ENCODE measurements around the gene IGF2R.
A peak's percentile ranks its signal among the peaks of the same experiment; 100 is the strongest.

The IGF2R gene

DNA sequence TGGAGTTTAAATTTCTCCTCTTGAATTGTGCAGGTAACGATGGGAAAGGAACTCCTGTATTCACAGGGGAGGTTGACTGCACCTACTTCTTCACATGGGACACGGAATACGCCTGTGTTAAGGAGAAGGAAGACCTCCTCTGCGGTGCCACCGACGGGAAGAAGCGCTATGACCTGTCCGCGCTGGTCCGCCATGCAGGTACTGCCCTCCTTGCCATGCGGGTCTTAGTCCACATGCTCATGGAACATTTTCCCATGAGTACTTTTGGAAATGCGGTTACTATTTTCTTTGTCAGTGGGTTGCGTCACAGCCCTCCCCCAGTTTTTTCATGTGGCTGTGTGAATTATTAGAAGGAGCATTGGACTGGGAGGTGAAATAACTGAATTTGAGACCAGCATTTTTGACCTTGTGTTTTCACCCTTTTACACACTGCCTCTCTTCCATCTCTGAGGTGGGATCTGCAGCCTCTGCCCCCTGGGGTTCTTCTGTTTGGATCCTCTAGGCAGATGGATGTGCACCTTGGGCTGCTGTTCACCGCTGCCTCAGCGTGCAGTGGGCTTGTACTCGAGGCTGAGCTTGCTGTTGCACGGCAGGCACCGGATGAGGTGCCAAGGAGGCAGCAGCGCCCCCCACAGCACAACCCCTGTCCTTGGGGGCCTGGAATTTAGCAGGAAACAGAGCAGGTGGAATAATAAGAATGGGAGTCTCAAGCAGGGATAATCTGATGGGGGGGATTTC is 71.8 kb downstream of the IGF2R start:
- TF ChIP-seq, protein P1, sequence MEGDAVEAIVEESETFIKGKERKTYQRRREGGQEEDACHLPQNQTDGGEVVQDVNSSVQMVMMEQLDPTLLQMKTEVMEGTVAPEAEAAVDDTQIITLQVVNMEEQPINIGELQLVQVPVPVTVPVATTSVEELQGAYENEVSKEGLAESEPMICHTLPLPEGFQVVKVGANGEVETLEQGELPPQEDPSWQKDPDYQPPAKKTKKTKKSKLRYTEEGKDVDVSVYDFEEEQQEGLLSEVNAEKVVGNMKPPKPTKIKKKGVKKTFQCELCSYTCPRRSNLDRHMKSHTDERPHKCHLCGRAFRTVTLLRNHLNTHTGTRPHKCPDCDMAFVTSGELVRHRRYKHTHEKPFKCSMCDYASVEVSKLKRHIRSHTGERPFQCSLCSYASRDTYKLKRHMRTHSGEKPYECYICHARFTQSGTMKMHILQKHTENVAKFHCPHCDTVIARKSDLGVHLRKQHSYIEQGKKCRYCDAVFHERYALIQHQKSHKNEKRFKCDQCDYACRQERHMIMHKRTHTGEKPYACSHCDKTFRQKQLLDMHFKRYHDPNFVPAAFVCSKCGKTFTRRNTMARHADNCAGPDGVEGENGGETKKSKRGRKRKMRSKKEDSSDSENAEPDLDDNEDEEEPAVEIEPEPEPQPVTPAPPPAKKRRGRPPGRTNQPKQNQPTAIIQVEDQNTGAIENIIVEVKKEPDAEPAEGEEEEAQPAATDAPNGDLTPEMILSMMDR (conservative IDR thresholded peaks at IDR 0.05; ENCODE audit: low read depth), result no peak
- ChIA-PET CTCF (interaction anchor here (0.6 to 0.9 kb wide), 3 partner anchors 10 to 337 kb away, joined by 3 to 4 read pairs (median 3); no protein-coding TSS in a partner anchor), POLR2A (ENCODE audit: low non-redundant PET) (no interaction called here)
- H3K27ac ChIP-seq, result peak overlapping the region; percentile 98
- DNase-seq (ENCODE audit: low spot score), result no peak

DNA sequence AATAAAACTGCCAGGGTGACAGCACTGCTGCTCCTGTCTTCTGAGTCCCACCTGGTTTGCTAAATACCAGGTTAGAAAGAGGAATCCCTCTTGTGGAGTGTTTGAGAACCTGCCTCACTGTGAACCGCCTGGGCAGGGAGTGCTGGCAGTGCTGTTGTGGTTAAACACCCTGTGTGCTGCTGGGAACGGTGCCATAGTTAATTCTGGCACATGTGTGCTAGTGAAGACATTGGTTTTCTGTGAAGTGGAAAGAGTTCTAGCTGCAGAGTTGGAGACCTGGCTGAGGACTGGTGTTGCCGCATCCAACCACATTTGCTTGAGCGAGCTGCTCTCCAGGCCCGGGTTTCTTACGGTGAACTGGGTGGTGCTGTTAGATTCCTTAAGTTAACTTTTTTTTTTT is 72.7 kb downstream of the IGF2R start:
- H3K27ac ChIP-seq, result peak overlapping the region; percentile 98
- CTCF ChIA-PET, result interaction anchor here (0.7 to 1.1 kb wide), 2 partner anchors 12 to 1546 kb away, joined by 3 to 4 read pairs; no protein-coding TSS in a partner anchor
- POLR2A ChIA-PET (ENCODE audit: low non-redundant PET), result no interaction called here
- TF ChIP-seq, protein P1 (conservative IDR thresholded peaks at IDR 0.05; ENCODE audit: low read depth), result peak; percentile 62
- DNase-seq (ENCODE audit: low spot score), result peak; percentile 55

DNA sequence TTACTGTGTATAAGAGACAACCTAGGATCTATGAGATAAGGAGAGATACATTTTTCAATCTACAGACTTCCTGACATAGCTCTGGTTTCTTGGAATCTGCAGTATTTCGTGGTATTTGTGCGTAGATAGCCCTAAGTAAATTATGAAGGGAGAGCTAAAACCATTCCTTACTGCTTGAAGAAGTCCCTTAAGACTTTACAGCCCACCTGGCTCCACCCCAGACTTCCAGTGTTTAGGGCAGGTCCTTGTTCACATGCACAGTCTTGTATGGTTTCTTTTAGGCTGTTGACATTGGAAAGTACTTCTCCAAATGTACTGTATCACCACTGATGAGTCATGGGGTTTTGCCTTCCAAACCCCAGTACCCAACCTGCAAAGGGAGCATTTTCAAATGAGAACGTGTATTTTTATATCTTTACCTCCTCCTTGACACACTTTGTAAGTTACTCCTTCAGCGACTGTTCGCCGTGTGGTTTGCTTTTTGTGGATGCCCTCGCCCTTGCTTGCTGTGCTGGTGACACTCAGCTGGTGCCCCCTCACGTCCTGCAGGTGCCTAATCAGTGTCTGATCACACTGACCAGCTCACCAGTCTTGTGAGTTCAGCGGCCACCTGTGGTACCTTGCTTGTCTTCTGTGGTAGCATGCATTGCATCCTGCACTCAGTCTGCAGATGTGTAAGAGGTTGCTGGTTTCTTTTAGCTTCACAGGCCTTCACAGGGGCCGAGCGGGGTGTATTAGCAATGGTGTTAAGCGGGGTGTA is 73.3 kb downstream of the IGF2R start:
- CTCF ChIA-PET, result interaction anchor here (0.7 to 1.1 kb wide), 3 partner anchors 12 to 1546 kb away, joined by 3 to 4 read pairs (median 3); no protein-coding TSS in a partner anchor
- POLR2A ChIA-PET (ENCODE audit: low non-redundant PET), result no interaction called here
- H3K27ac ChIP-seq, result peak overlapping the region; percentile 98
- DNase-seq (ENCODE audit: low spot score), result peak; percentile 89
- TF ChIP-seq, protein P1 (conservative IDR thresholded peaks at IDR 0.05; ENCODE audit: low read depth), result no peak

DNA sequence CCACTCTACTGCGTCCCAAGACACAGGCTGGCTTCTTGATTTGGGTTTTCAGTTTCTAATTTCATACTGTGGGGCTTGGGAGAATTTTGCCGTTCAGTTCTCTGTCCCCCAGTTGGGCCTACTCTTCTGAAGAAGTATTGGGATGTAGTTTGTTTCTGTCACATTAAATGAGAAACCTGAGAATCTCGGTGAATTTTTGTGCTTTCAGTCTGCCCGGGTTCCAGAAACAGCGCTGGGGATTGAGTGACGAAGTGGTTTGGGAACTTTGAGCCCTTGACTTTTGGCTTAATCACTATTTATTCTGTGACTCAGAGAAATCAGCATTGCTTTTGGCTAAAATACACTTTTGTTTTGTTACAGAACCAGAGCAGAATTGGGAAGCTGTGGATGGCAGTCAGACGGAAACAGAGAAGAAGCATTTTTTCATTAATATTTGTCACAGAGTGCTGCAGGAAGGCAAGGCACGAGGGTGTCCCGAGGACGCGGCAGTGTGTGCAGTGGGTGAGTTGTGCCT is 74.0 kb downstream of the IGF2R start:
- TF ChIP-seq, protein P1 (conservative IDR thresholded peaks at IDR 0.05; ENCODE audit: low read depth), result no peak
- peak; percentile 63 for DNase-seq (ENCODE audit: low spot score)
- H3K27ac ChIP-seq, result peak overlapping the region; percentile 98
- ChIA-PET CTCF (interaction anchor here (0.7 kb wide), 1 partner anchor 301 kb away, joined by 3 read pairs; no protein-coding TSS in a partner anchor), POLR2A (ENCODE audit: low non-redundant PET) (no interaction called here)

DNA sequence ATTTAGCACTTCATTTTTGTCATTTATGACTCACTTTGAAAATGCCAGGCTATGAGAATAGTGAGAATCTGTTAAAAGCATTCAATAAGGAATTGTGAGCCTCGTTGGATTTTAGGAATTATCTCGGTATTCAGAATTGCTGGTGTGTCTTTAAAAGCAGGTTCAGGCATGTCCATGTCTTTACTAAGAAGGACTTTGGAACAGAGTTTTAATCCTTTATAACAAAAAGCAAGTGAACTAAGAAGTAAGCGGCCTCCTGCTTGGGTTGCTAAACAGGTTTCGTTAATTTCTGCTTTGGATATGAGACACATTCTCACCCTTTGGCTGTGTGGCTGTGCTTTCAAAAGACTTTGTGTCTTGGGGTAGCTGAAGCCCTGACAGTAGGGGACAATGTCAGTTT is 74.9 kb downstream of the IGF2R start:
- POLR2A ChIA-PET (ENCODE audit: low non-redundant PET), result no interaction called here
- DNase-seq (ENCODE audit: low spot score), result no peak
- CTCF ChIA-PET, result no interaction called here
- TF ChIP-seq, protein P1 (conservative IDR thresholded peaks at IDR 0.05; ENCODE audit: low read depth), result no peak
- H3K27ac ChIP-seq, result peak overlapping the region; percentile 82

DNA sequence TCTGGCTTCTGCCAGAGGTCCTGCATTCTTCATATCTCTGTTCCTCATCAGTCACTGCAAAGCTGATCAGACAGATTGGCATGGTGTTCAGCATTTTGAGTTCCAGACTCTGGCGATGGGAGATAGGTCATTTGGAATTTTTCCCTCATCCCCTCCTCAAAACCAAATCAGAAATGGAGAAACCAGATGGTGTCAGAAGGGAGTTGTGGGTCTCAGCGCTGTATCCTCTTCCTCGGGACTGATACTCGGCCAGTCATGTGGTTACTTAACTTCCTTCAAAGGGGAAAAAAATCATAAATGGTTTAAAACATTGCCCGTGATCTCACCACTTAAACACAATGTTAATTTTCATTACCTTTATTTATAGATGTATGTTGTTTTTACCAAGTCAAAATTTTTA is 75.8 kb downstream of the IGF2R start:
- TF ChIP-seq, protein P1 (conservative IDR thresholded peaks at IDR 0.05; ENCODE audit: low read depth), result no peak
- POLR2A ChIA-PET (ENCODE audit: low non-redundant PET), result no interaction called here
- H3K27ac ChIP-seq, result no peak overlapping the region
- CTCF ChIA-PET, result interaction anchor here (0.6 kb wide), 1 partner anchor 76 kb away, joined by 3 read pairs; the partner anchor contains the start of gene IGF2R
- no peak for DNase-seq (ENCODE audit: low spot score)
